Gastrocnemius medialis (tissue), 4 donors: ENCODE data around the gene TMEM255B.
"Not testable (repeated sequence)": the region's sequence is repeated elsewhere in the genome, so short reads cannot be mapped to it uniquely, and the experiment has no call there.

Experiments
- POLR2A ChIP-seq, 2 donors: fragments of 450-650 bp; IDR thresholded peaks; one replicate each; pipeline ENCODE4 v1.6.1; 2017; ENCODE audit warnings: antibody characterized with exemption in 2 of 2, mild to moderate bottlenecking in 2 of 2, moderate library complexity in 2 of 2
- TF ChIP-seq, protein P1 (sequence below), 5 experiments: fragments of 450-650 bp in 3 of 5; fragments of 200-600 bp in 2 of 5; sonication (generic) in 2 of 5; IDR thresholded peaks in 4 of 5; conservative IDR thresholded peaks in 1 of 5; 1 replicate in 4 of 5; 2 replicates in 1 of 5; pipeline ENCODE4 v1.5.1; 2016 to 2019; ENCODE audit warnings: antibody characterized with exemption in 5 of 5, mild to moderate bottlenecking in 3 of 5, moderate library complexity in 3 of 5

DNA sequence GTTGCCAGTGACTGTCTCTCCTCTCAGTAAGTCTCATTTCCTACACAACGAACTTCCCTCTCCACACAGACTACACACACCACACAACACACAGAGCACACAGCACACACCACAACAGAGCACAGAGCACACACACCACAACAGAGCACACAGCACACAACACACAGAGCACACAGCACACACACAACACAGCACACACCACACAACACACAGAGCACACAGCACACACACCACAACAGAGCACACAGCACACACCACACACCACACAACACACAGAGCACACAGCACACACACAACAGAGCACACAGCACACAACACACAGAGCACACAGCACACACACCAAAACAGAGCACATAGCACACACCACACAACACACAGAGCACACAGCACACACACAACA lies 36.3 kb downstream of the TMEM255B start:
- TF ChIP-seq, protein P1, sequence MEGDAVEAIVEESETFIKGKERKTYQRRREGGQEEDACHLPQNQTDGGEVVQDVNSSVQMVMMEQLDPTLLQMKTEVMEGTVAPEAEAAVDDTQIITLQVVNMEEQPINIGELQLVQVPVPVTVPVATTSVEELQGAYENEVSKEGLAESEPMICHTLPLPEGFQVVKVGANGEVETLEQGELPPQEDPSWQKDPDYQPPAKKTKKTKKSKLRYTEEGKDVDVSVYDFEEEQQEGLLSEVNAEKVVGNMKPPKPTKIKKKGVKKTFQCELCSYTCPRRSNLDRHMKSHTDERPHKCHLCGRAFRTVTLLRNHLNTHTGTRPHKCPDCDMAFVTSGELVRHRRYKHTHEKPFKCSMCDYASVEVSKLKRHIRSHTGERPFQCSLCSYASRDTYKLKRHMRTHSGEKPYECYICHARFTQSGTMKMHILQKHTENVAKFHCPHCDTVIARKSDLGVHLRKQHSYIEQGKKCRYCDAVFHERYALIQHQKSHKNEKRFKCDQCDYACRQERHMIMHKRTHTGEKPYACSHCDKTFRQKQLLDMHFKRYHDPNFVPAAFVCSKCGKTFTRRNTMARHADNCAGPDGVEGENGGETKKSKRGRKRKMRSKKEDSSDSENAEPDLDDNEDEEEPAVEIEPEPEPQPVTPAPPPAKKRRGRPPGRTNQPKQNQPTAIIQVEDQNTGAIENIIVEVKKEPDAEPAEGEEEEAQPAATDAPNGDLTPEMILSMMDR (IDR thresholded peaks at IDR 0.05 in 4 of 5, conservative IDR thresholded peaks at IDR 0.05 in 1 of 5): not testable (repeated sequence)
- TF ChIP-seq POLR2A (IDR thresholded peaks at IDR 0.05): not testable (repeated sequence)
